ENCODE measurements around the gene DCST2.

DCST2 gene

DNA sequence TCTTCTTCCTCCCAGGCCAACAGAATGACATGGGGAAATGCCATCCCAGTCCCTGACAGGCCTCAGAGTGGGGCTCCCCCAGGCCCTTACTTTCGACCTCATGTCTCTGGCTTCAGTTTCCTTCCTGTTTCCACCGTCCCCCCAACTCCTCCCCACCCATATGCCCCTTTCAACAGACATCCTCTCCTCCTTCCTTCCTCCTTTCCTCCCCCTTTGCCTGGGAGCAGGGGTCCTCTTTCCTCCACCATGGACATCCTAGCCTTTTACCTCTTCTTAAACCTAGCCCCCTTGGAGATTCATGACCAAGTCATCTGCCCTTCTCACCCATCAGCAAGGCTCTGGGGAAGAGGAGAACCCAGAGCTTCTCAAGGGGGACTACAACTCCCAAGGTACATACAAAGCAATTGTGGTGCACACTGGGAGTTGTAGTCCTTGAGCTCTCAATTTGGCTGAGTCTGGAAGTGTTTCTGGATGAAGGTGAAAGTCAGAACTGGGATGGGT, 26.9 kb downstream of the DCST2 start:
- Histone ChIP-seq H3K9me3 (ENCODE audit: insufficient read depth, low read length) (no peaks in the 10 kb centered on the region), H2AFZ (ENCODE audit: low read depth, low read length, severe bottlenecking) (peak overlapping the region; percentile 37), H3K27me3 (ENCODE audit: low read length) (no peaks in the 10 kb centered on the region), H3K9me2 (replicated peaks; ENCODE audit: insufficient read depth, low read length) (no peaks in the 10 kb centered on the region), H3K79me2 (ENCODE audit: insufficient read depth, low read length) (no peaks in the 10 kb centered on the region), H3K9ac (ENCODE audit: low read length) (no peak overlapping the region), H3K4me2 (ENCODE audit: low read depth, low read length, poor library complexity, severe bottlenecking) (peak overlapping the region; percentile 6), H3F3A (ENCODE audit: insufficient read depth) (no peaks in the 10 kb centered on the region), H4K20me1 (ENCODE audit: low read depth, low read length) (no peaks in the 10 kb centered on the region), H3K36me3 (ENCODE audit: low read length) (no peaks in the 10 kb centered on the region), H3K4me3 (ENCODE audit: insufficient read depth, low read length, poor library complexity, severe bottlenecking) (no peak overlapping the region), H3K27ac (ENCODE audit: low read depth, low read length) (no peak overlapping the region)
- TF ChIP-seq EZH2phosphoT487 (conservative IDR thresholded peaks at IDR 0.05; ENCODE audit: low read length): no peak
- TF ChIP-seq CTCF (IDR thresholded peaks at IDR 0.05; ENCODE audit: insufficient read depth, low read length, poor library complexity, severe bottlenecking): no peak

DNA sequence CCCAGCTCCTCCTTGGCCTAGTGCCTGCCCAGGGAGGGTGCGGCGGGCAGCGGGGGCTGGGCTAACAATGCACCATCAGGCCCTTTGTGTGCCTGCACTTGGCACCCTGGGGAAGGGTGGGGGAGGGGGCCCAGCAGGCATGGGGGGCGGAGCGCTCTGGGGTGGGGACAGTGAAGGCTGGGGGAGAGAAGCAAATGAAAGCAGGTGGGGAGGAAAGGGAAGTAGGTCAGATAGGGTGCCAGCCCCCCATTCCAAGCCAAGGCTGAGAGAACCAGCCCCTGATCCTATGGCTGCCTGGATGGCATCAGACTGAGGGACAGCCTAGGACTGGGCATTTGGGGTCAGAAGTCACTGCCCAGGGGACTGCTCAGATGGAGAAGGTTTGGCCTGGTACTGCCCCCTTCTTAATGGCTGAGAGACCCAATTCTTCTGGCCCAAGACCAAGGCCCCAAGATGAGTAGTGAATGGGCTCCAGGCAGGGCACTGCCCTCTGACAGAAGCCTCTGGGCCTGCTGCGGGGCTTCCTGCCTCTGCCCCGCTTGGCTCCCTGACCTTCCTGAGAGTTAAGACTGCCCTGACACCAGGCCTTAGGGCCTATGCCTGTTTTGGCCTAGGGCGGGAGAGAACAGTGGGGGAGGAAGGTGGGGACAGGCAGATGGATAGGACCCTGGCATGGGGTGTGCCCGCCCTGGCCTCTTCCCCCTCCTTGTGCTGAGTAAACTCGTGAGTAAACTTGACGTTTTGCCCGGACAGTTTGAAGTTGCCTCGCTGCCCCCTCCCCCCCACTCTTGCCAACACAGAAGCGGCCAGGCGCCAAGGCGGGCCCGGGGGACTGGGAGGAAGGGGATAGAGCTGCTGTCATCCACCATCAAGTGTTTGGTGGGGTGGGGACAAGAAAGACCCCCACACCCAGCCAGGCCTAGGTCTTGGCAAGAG, 28.2 kb downstream of the DCST2 start:
- Histone ChIP-seq H3K9ac (ENCODE audit: low read length) (no peak overlapping the region), H2AFZ (ENCODE audit: low read depth, low read length, severe bottlenecking) (no peak overlapping the region), H3K4me3 (ENCODE audit: insufficient read depth, low read length, poor library complexity, severe bottlenecking) (no peak overlapping the region), H3K79me2 (ENCODE audit: insufficient read depth, low read length) (no peaks in the 10 kb centered on the region), H4K20me1 (ENCODE audit: low read depth, low read length) (no peaks in the 10 kb centered on the region), H3K9me2 (replicated peaks; ENCODE audit: insufficient read depth, low read length) (no peaks in the 10 kb centered on the region), H3K27me3 (ENCODE audit: low read length) (no peaks in the 10 kb centered on the region), H3K9me3 (ENCODE audit: insufficient read depth, low read length) (no peaks in the 10 kb centered on the region), H3K27ac (ENCODE audit: low read depth, low read length) (no peak overlapping the region), H3K4me2 (ENCODE audit: low read depth, low read length, poor library complexity, severe bottlenecking) (no peak overlapping the region), H3K36me3 (ENCODE audit: low read length) (no peaks in the 10 kb centered on the region), H3F3A (ENCODE audit: insufficient read depth) (no peaks in the 10 kb centered on the region)
- TF ChIP-seq CTCF (IDR thresholded peaks at IDR 0.05; ENCODE audit: insufficient read depth, low read length, poor library complexity, severe bottlenecking) (no peak), EZH2phosphoT487 (conservative IDR thresholded peaks at IDR 0.05; ENCODE audit: low read length) (no peak)

DNA sequence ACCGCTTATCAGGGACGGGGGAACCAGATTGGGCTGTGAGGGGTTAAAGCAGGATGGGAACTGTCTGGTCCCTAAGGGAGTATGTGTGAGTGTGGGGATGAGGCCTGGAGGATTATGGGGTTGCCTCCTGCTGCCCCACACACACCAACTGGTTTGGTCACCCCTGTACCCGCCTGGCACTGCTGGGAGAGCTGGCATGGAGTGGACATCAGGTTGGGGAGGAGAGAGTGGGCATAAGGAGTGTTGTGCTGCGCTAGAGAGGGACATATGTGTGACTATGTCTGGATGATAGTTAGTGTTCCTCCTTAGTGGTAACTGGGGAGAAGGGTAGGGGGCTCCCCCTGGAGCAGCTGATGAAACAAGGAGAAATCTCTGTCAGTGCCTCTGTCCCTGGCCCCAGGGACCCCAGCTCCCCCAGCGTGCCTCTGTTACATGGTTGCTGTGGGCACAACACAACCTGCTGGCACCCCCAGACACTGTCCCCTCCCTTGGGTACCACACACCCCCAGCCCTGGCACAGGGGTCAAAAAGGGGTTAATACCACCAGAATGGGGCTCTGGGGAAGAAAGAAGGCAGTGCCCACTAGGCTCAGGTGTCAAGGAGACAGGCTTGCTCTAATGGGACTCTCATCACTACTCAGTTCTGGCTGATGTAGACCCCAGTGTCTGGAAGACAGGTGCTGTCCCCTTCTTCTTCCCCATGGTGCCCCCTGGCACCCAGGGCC, 29.1 kb downstream of the DCST2 start:
- Histone ChIP-seq H3K36me3 (ENCODE audit: low read length) (no peaks in the 10 kb centered on the region), H3K27ac (ENCODE audit: low read depth, low read length) (no peak overlapping the region), H3F3A (ENCODE audit: insufficient read depth) (peaks cover 8% of the 10 kb centered on the region; the same call in 1 of the 2 replicates), H3K9me3 (ENCODE audit: insufficient read depth, low read length) (no peaks in the 10 kb centered on the region), H4K20me1 (ENCODE audit: low read depth, low read length) (no peaks in the 10 kb centered on the region), H3K9me2 (replicated peaks; ENCODE audit: insufficient read depth, low read length) (no peaks in the 10 kb centered on the region), H3K27me3 (ENCODE audit: low read length) (no peaks in the 10 kb centered on the region), H2AFZ (ENCODE audit: low read depth, low read length, severe bottlenecking) (no peak overlapping the region), H3K4me3 (ENCODE audit: insufficient read depth, low read length, poor library complexity, severe bottlenecking) (no peak overlapping the region), H3K79me2 (ENCODE audit: insufficient read depth, low read length) (no peaks in the 10 kb centered on the region), H3K9ac (ENCODE audit: low read length) (no peak overlapping the region), H3K4me2 (ENCODE audit: low read depth, low read length, poor library complexity, severe bottlenecking) (no peak overlapping the region)
- TF ChIP-seq EZH2phosphoT487 (conservative IDR thresholded peaks at IDR 0.05; ENCODE audit: low read length) (no peak), CTCF (IDR thresholded peaks at IDR 0.05; ENCODE audit: insufficient read depth, low read length, poor library complexity, severe bottlenecking) (no peak)

Data from SU-DHL-6 (cell line).